GM15510 (cell line): ENCODE data around the gene BPHL.

Experiments used
- POLR2A ChIP-seq: IDR thresholded peaks from 3 replicates; pipeline ENCODE4 v1.6.1; 2011; ENCODE audit warnings: borderline replicate concordance; ENCODE audit not compliant: insufficient read length; ENCODE audit errors: extremely low read depth

Gene BPHL

DNA sequence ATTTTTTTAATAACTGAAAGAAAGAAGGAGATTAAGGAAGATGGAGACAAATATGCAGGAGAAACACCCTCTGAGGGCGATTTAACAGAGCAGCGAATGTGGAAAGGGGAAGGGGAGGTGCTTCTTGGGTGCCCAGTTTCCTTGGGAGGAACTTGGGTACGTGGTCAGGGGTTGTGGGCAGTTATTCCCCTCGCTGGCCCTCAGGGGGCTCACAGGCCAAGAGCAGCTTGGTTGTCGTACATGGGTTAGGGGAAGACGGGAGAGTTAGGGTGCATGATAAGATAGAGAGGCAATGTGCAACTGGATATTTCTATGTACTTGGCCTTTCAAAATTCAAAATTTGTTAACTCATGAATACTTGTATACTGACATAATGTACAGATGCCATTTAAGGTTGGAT is 45.9 kb downstream of the BPHL start:
- no peak for TF ChIP-seq POLR2A

DNA sequence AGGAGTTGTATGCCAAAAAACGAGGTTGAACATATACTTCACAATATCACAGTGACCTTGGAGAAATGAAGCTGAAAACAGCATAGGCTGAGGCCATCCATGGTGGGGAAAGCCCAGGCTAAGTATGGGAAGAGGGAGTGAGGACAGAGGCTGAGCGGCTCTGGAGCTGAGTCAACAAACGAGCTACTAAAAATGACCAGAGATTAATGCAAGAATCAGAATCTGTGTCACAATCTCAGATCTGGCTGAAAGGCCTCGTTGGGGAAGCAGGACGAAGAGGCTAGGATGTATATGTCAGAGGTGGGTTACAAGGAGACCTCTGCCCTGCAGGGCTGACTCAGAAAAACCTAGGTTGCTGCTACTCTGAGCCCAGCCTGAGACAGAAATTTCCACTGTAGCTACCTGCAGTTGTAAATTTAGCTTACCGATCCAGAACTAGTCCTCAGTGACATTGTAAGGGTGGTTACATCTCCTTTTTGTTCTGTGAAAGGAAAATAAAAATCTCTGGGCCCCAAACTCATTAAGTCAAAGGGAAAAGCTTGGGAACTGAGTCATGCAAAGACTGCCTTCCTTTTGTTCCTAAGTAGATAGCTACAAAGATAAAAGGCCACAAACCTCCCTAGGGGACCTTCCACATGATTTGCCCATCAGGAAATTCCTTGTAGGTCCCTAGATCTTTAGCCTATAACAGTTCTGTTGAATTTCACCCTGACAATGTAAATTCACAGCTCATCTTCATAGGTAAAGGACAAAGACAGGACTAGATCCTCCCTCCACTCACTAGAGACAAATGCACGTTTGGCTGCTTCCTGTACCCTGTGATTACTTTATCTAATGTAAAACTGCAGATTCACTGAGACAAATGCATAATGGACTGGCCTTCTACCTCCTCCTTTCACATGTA is 47.4 kb downstream of the BPHL start:
- TF ChIP-seq POLR2A = no peak

GRCh38 chr6:3175715-3176402 is 57.3 kb downstream of the BPHL start:
- no peak for TF ChIP-seq POLR2A

GRCh38 chr6:3176562-3177355 is 58.2 kb downstream of the BPHL start:
- TF ChIP-seq POLR2A = no peak

- TF ChIP-seq POLR2A = no peak
Observed at GRCh38 chr6:3181105-3181504, 62.6 kb downstream of the BPHL start.

DNA sequence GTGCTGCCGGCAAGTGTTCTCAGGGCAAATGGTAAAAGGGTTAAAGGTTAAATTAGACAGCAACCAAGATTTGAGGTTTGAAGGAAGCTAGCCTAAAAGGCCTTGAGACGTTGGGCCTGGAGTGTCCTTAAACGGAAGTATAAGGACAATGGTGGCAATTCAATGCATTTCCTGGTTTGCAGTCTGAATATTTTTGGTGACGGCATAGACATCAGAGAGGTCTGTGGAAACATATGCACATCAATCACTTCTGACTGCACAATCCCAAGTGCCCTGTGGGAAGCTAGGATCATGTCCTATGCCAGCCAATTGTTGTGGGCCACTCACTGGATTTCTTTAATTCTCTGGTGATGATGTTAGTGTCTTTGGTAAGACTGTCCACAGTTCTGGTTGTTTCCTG is 64.6 kb downstream of the BPHL start:
- TF ChIP-seq POLR2A = no peak

DNA sequence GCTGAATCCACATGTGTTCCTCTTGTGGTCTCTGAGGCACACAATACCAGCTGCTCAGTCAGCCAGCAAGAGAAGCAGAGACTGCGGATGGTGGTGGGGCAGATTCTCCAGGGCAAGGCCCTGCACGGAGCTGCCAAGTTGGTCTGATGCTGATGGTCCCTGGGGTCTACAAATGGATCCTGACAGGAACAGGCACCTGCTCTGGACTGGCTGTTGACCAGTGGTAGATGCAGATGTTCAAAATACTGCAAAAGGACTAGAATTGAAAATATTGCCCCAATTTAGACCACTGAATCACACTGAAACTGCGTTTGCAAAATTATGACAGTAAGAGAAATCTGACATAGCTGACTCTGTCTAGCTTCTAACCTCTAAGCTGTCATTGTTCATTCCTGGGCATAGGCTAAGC is 68.5 kb downstream of the BPHL start:
- no peak for TF ChIP-seq POLR2A

DNA sequence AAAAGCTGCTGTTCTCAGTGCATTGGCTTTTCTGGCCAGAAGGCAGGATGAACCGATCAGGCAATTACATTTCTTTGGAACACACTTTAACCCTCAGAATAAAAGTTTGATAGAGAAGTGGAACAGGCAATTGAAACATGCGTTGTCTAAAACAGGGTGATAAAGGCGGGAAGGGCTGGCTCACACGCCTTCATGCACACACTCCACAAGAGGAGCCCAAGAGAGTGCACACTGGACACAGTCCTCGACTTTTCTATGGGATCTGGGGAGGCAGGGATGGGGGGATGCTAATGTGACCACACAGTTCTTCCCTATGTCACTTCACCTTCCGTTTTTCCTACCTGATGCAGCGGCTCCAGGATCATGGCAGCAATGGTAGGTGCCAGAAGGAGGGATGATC is 69.8 kb downstream of the BPHL start:
- no peak for TF ChIP-seq POLR2A

DNA sequence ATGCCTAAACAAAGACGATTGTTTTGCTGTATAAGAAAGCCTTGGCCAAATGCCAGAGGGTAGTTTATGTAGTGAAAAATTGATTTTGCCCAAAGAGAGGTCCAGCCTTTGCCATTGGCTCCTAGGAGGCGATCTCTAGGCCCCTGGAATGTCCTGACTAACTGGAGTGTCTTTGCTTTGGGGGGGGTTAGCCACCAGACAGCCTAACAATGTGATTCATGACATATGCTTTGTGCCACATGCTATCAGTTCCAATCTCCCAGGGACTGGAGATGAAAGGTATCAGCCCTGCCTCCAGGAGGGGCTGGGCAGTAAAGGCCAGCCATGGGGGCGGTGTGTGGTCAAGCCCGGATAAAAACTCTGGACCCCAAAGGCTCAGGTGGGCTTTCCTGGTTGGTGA is 71.5 kb downstream of the BPHL start:
- no peak for TF ChIP-seq POLR2A

GRCh38 chr6:3190779-3191178 is 72.3 kb downstream of the BPHL start:
- TF ChIP-seq POLR2A = no peak

- no peak for TF ChIP-seq POLR2A
Observed at GRCh38 chr6:3193102-3193849, 74.8 kb downstream of the BPHL start.

DNA sequence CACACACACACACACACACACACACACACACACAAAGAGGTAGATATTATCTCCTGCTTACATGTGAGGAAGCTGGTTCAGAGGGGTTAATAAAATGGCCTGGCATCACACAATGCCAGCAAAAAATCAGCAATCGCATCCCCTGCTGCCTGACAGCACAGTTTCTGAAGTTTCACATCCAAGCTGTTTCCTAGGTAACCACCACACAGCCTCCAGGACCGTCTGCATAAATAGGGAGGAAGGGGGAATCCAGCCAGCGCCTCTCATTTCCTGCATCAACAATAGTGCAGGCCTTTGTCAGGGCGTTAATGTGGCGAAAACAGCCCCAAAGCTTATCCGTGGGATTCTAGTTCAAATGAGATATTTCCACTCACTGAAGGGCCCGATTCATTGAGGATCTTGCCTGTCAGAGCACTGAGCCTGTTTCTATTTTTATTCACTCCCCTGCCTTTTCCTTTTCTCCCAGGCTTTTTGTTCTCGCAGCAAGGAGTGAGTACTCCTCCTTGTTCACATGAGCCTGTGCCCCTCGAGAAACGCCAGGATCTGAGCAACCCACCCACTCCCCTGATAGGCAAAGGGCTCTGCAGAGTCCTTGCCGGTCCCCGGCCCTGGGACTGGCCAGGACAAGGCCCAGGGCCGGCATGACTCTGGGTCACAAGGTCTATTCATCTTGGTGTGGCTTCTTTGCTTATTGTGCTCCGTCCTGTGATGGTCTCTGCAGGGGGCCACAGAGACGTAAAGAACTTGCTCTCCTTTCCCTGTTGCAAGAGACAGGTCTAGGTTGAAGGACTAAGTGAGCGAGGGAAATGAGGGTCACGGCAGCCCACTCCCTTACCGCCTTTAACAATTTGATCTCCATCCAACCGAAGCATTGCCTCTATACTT is 76.3 kb downstream of the BPHL start:
- no peak for TF ChIP-seq POLR2A

DNA sequence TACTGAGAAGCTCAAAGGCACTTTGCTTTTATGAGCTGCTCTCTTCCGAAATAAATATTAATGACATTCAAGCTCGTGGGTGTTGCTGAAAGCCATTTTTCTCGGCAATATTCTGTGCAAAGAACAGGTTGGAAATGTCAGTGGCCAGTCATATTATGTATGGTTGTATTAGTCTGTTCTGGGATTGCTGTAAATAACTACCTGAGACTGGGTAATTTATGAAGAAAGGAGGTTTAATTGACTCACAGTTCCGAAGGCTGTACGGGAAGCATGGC is 76.8 kb downstream of the BPHL start:
- no peak for TF ChIP-seq POLR2A
